IMR-90 (cell line): ENCODE data around the gene RYR3. TPM values are rescaled to one million over a fixed set of nuclear protein-coding genes. Genes with fewer than 3 reads are reported as not detected.

Experiments used
- ATAC-seq: fragments of 200-7000 bp; cut with Tn5 transposase; 2 replicates; pipeline ENCODE4 v1.9.1; 2020; ENCODE audit warnings: low read depth, mild to moderate bottlenecking, moderate library complexity
- BruUV-seq: library from RNA; stranded (reverse); fragments of 400-500 nt; replicated peaks from 2 replicates; lab custom pipeline; 2021; lab: Mats Ljungman, UMichigan
- CTCF ChIA-PET: fragments of 300-600 bp; formaldehyde crosslinking; extraction: SDS; loops from one replicate; lab custom pipeline; 2021; ENCODE audit warnings: antibody characterized with exemption; lab: Yijun Ruan, JAX
- POLR2A ChIA-PET: fragments of 300-600 bp; sonication (Branson Sonifier 250); formaldehyde crosslinking; loops from one replicate; lab custom pipeline; 2022; ENCODE audit warnings: antibody characterized with exemption; ENCODE audit not compliant: unreplicated experiment; lab: Charles Lee
- DNase-seq: peaks from one replicate; pipeline ENCODE4 v3.0.0; 2013
- H2AFZ ChIP-seq: replicated peaks from 2 replicates; pipeline ENCODE3; 2013; ENCODE audit warnings: low read length, mild to moderate bottlenecking; ENCODE audit not compliant: poor library complexity
- H2AK5ac ChIP-seq: 2 replicates; pipeline ENCODE4 v1.6.1; 2013; ENCODE audit warnings: low read depth, low read length, inconsistent platforms
- H2AK9ac ChIP-seq: replicated peaks from 2 replicates; pipeline ENCODE3; 2013; ENCODE audit warnings: mild to moderate bottlenecking, low read depth, low read length, moderate library complexity; ENCODE audit not compliant: poor library complexity
- H2BK120ac ChIP-seq: 2 replicates; pipeline ENCODE4 v1.6.1; 2013; ENCODE audit warnings: low read depth, low read length, inconsistent platforms
- H2BK15ac ChIP-seq: 3 replicates; pipeline ENCODE4 v1.6.1; 2013; ENCODE audit warnings: low read depth, low read length, inconsistent platforms
- H2BK20ac ChIP-seq: 2 replicates; pipeline ENCODE4 v1.6.1; 2013; ENCODE audit warnings: low read depth, mild to moderate bottlenecking, inconsistent platforms, low read length, moderate library complexity
- H2BK5ac ChIP-seq: 2 replicates; pipeline ENCODE4 v1.6.1; 2013; ENCODE audit warnings: mild to moderate bottlenecking, low read depth, low read length, inconsistent platforms; ENCODE audit not compliant: poor library complexity, severe bottlenecking
- H3K14ac ChIP-seq: replicated peaks from 2 replicates; pipeline ENCODE4 v1.6.1; 2013; ENCODE audit warnings: low read depth, low read length, inconsistent platforms
- H3K18ac ChIP-seq: 2 replicates; pipeline ENCODE4 v1.6.1; 2013; ENCODE audit warnings: low read depth, low read length, control low read depth
- H3K23ac ChIP-seq: 2 replicates; pipeline ENCODE4 v1.6.1; 2013; ENCODE audit warnings: low read depth, low read length, inconsistent platforms
- H3K27ac ChIP-seq: 2 replicates; pipeline ENCODE4 v1.5.1; 2013; ENCODE audit warnings: mild to moderate bottlenecking, control low read depth, low read length; ENCODE audit not compliant: insufficient read depth
- H3K27me3 ChIP-seq: 2 replicates; pipeline ENCODE4 v1.6.1; 2013; ENCODE audit warnings: low read length; ENCODE audit not compliant: control insufficient read depth, insufficient read depth
- H3K36me3 ChIP-seq: 2 replicates; pipeline ENCODE4 v1.6.1; 2013; ENCODE audit warnings: low read length, mixed read lengths; ENCODE audit not compliant: control insufficient read depth, insufficient read depth
- H3K4ac ChIP-seq: 2 replicates; pipeline ENCODE4 v1.6.1; 2013; ENCODE audit warnings: low read depth, low read length, inconsistent platforms
- H3K4me1 ChIP-seq: 2 replicates; pipeline ENCODE4 v1.6.1; 2013; ENCODE audit warnings: low read length, mixed read lengths; ENCODE audit not compliant: control insufficient read depth, insufficient read depth
- H3K4me2 ChIP-seq: 2 replicates; pipeline ENCODE4 v1.6.1; 2013; ENCODE audit warnings: low read depth, mild to moderate bottlenecking, control low read depth, low read length, moderate library complexity
- H3K4me3 ChIP-seq: 2 replicates; pipeline ENCODE4 v1.5.1; 2013; ENCODE audit warnings: low read depth, mild to moderate bottlenecking, control low read depth, low read length, moderate library complexity; ENCODE audit not compliant: insufficient read depth
- H3K56ac ChIP-seq: 2 replicates; pipeline ENCODE4 v1.6.1; 2013; ENCODE audit warnings: low read length, inconsistent platforms; ENCODE audit not compliant: insufficient read depth; ENCODE audit errors: extremely low read depth
- H3K79me1 ChIP-seq, 2 experiments: 2 replicates each; pipeline ENCODE4 v1.6.1; 2013; ENCODE audit warnings: low read length in 2 of 2, inconsistent platforms in 1 of 2, low read depth in 1 of 2
- H3K9ac ChIP-seq: 2 replicates; pipeline ENCODE4 v1.6.1; 2013; ENCODE audit warnings: low read depth, low read length, control low read depth
- H3K9me1 ChIP-seq: 2 replicates; pipeline ENCODE4 v1.6.1; 2013; ENCODE audit warnings: low read length, inconsistent platforms; ENCODE audit not compliant: insufficient read depth
- H3K9me3 ChIP-seq: 2 replicates; pipeline ENCODE4 v1.6.1; 2013; ENCODE audit warnings: low read length; ENCODE audit not compliant: control insufficient read depth, insufficient read depth
- H4K20me1 ChIP-seq: 2 replicates; pipeline ENCODE4 v1.6.1; 2013; ENCODE audit warnings: low read length, inconsistent platforms; ENCODE audit not compliant: insufficient read depth
- H4K5ac ChIP-seq: 2 replicates; pipeline ENCODE4 v1.6.1; 2013; ENCODE audit warnings: mild to moderate bottlenecking, low read depth, low read length, control low read depth
- H4K8ac ChIP-seq, 2 experiments: 2 replicates each; pipeline ENCODE4 v1.6.1; 2013; ENCODE audit warnings: low read depth in 2 of 2, low read length in 2 of 2, control low read depth in 1 of 2, inconsistent platforms in 1 of 2
- H4K91ac ChIP-seq: 2 replicates; pipeline ENCODE4 v1.6.1; 2013; ENCODE audit warnings: low read depth, low read length, inconsistent platforms; ENCODE audit not compliant: insufficient read depth
- BHLHE40 ChIP-seq: fragments of 150-350 bp; IDR thresholded peaks from 2 replicates; pipeline ENCODE4 v1.6.1; 2016; ENCODE audit warnings: mild to moderate bottlenecking, low read depth, low read length
- CEBPB ChIP-seq: IDR thresholded peaks from 2 replicates; pipeline ENCODE4 v1.6.1; 2012; ENCODE audit warnings: low read depth, low read length, improper control_type of control experiment
- CHD1 ChIP-seq: IDR thresholded peaks from 2 replicates; pipeline ENCODE4 v1.6.1; 2012; ENCODE audit warnings: low read depth, low read length, improper control_type of control experiment
- CTCF ChIP-seq: conservative IDR thresholded peaks from 2 replicates; pipeline ENCODE4 v1.5.1; 2012; ENCODE audit warnings: mild to moderate bottlenecking, low read depth, low read length, improper control_type of control experiment
- ELK1 ChIP-seq: fragments of 150-350 bp; IDR thresholded peaks from 2 replicates; pipeline ENCODE4 v1.6.1; 2016; ENCODE audit warnings: low read depth, mild to moderate bottlenecking, low read length, moderate library complexity, borderline replicate concordance
- MAFK ChIP-seq: IDR thresholded peaks from 2 replicates; pipeline ENCODE4 v1.6.1; 2012; ENCODE audit warnings: low read depth, low read length, improper control_type of control experiment
- RAD21 ChIP-seq: IDR thresholded peaks from 2 replicates; pipeline ENCODE4 v1.6.1; 2012; ENCODE audit warnings: low read length, improper control_type of control experiment
- SMC3 ChIP-seq: fragments of 150-350 bp; IDR thresholded peaks from 2 replicates; pipeline ENCODE4 v1.6.1; 2016; ENCODE audit warnings: low read depth, mild to moderate bottlenecking, antibody characterized with exemption, low read length, moderate library complexity
- USF2 ChIP-seq: fragments of 150-350 bp; IDR thresholded peaks from 2 replicates; pipeline ENCODE4 v1.6.1; 2017; ENCODE audit warnings: mild to moderate bottlenecking, antibody characterized with exemption, low read length, low read depth
- WGBS, 2 experiments: methylation state at CpG; one replicate each; pipeline versions ENCODE4 v1.1.5 to v1.1.7; 2013; ENCODE audit warnings: missing lambda C conversion rate in 2 of 2; ENCODE audit not compliant: insufficient read length in 1 of 2; ENCODE audit errors: extremely low coverage in 2 of 2; 5-methylcytosine and 5-hydroxymethylcytosine counted together
- dilution Hi-C: fragments of 300-500 bp; cut with HindIII; formaldehyde crosslinking; loops from one replicate; pipeline ENCODE4 v1.14.3; 2018; ENCODE audit warnings: low sequenced_read_pairs; ENCODE audit not compliant: unreplicated experiment
- in situ Hi-C: fragments of 300-500 bp; cut with MboI; formaldehyde crosslinking; loops from 3 replicates; pipeline ENCODE4 v1.14.3; 2019; ENCODE audit warnings: low sequenced_read_pairs, inconsistent platforms, mixed read lengths
- intact Hi-C: fragments of 100-400 bp; cut with micrococcal nuclease; formaldehyde crosslinking; loops from 2 replicates; pipeline ENCODE4 v1.10.0; 2022
- polyA plus RNA-seq, 3 experiments: library from polyadenylated mRNA; depleted of rRNA; stranded (reverse); fragments of >200 nt; gene quantifications; 2 replicates each; pipeline ENCODE4 v1.2.3, GENCODE V29; 2012; ENCODE audit warnings: low replicate concordance in 1 of 3
- total RNA-seq: library from RNA; depleted of rRNA; stranded (reverse); fragments of >200 nt; gene quantifications from 2 replicates; pipeline ENCODE4 v1.2.3, GENCODE V29; 2012

RYR3 gene
- total and polyA plus RNA-seq, 2 of the 4 experiments (the other 2 are of a cell fraction), result 0.18 TPM; not detected in 1

GRCh38 chr15:33629647-33630046 lies 318.9 kb downstream of the RYR3 start:
- Histone ChIP-seq H2BK15ac (no peak overlapping the region), H2AK9ac (no peak overlapping the region), H3K23ac (no peak overlapping the region), H3K56ac (no peak overlapping the region), H2BK20ac (no peak overlapping the region), H3K9ac (no peak overlapping the region), H4K5ac (no peak overlapping the region), H3K4me3 (no peak overlapping the region), H3K9me3 (no peaks in the 10 kb centered on the region), H3K4me2 (no peak overlapping the region), H3K4me1 (no peaks in the 10 kb centered on the region), H4K20me1 (no peaks in the 10 kb centered on the region), H2AK5ac (no peak overlapping the region), H3K79me1 (no peaks in the 10 kb centered on the region), H4K91ac (no peak overlapping the region), H3K9me1 (no peaks in the 10 kb centered on the region), H2BK120ac (no peak overlapping the region), H3K14ac (no peak overlapping the region), H2AFZ (no peak overlapping the region), H3K18ac (no peak overlapping the region), H2BK5ac (no peak overlapping the region), H3K4ac (no peak overlapping the region), H4K8ac (no peak overlapping the region), H3K36me3 (no peaks in the 10 kb centered on the region), H3K27me3 (no peaks in the 10 kb centered on the region; the same call in 1 of the 2 replicates), H3K27ac (no peak overlapping the region)
- DNase-seq, result no peak
- ATAC-seq, result no peak
- ChIA-PET CTCF (no interaction called here), POLR2A (no interaction called here)
- dilution Hi-C loops, result no loop called here
- TF ChIP-seq SMC3, result no peak
- no peak for TF ChIP-seq ELK1
- no peak for TF ChIP-seq RAD21
- no peak for TF ChIP-seq CHD1
- TF ChIP-seq CEBPB, result no peak
- no peak for TF ChIP-seq MAFK
- no peak for TF ChIP-seq USF2
- no peak for TF ChIP-seq CTCF
- TF ChIP-seq BHLHE40, result no peak
- BruUV-seq, result no TSS peak
- 50% methylated on average over 2 of the region's 4 CpGs; no CpG with 5 or more reads in 1 of the 2 experiments for WGBS, 2 experiments
- intact Hi-C loops, result no loop called here
- in situ Hi-C loops, result no loop called here
